H1 (cell line): ENCODE data around the gene MBD5. TPM values are rescaled to one million over a fixed set of nuclear protein-coding genes. Genes with fewer than 3 reads are reported as not detected.

Experiments
- CEBPB ChIP-seq: IDR thresholded peaks from 2 replicates; pipeline ENCODE4 v1.6.1; 2012; ENCODE audit warnings: low read depth, low read length
- CREB1 ChIP-seq: IDR thresholded peaks from 2 replicates; pipeline ENCODE4 v1.6.1; 2012; ENCODE audit warnings: inconsistent platforms
- SRF ChIP-seq: IDR thresholded peaks from 2 replicates; pipeline ENCODE4 v1.6.1; 2011; ENCODE audit warnings: mild to moderate bottlenecking, low read depth, low read length, moderate library complexity
- polyA plus RNA-seq, 7 experiments: library from polyadenylated mRNA; depleted of rRNA in 3 of 7; stranded (reverse) in 5 of 7; unstranded in 2 of 7; fragments of >200 nt in 5 of 7; fragments of 200-250 nt in 2 of 7; gene quantifications; 1 replicate in 5 of 7; 2 replicates in 1 of 7; 4 replicates in 1 of 7; pipeline versions ENCODE4 v1.2.1 to v1.2.3, GENCODE V29; 2011 to 2013; ENCODE audit warnings: missing spikeins in 2 of 7, mixed read lengths in 2 of 7
- total RNA-seq: library from RNA; stranded (reverse); fragmentation: NEBNext Ultra II Directional; extraction: Animal tissue kit (Norgen Biotek cat#: 25700); gene quantifications from 2 replicates; pipeline ENCODE4 v1.2.1, GENCODE V29; 2021
- TF ChIP-seq, protein P1 (sequence below): IDR thresholded peaks from 2 replicates; pipeline ENCODE4 v1.6.1; 2012; ENCODE audit warnings: inconsistent platforms

MBD5 gene
- total and polyA plus RNA-seq, 2 of the 8 experiments (the other 6 are each of a cell fraction or from before 2014, with no cell fraction given), result 9.7 to 29.4 TPM

DNA sequence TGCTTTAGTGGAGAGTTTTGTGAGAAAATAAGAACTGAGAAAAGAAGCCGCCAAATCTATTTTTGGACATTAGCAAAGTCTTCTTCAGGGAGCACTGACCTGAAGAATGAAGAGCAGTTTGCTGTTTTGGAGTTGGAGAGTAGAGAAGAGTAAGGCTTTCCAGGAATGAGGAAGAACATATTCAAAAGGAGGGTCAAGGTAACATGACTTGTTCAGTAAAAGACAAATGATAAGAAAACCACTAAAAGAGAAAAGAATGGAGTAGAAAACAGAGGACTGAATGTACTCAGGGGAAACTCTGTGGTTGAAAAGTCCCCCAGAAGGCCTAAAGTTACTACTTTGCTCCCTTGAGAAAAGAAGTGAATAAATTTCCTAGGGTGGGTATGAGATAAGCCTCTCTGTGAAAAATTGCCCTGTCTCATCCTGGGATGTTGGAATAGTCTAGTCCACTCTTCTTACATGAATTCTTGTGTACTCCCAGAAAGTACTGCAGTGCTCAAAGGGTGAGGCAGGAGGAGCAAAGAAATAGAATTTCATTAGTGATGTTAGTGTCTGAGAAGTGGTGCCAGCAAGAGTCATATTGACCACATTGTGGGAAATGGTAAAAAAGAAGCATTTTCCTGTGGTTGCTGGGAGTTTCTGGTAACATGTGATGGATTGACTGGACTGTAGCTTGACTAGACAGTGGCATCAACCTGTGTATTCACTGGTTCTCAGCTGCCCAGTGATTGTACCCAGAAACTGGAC is 27.8 kb downstream of the MBD5 start (continued):
- TF ChIP-seq SRF (no peak), CREB1 (no peak), CEBPB (no peak)
- TF ChIP-seq, protein P1, sequence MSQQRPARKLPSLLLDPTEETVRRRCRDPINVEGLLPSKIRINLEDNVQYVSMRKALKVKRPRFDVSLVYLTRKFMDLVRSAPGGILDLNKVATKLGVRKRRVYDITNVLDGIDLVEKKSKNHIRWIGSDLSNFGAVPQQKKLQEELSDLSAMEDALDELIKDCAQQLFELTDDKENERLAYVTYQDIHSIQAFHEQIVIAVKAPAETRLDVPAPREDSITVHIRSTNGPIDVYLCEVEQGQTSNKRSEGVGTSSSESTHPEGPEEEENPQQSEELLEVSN, result no peak
- TF ChIP-seq, all 59 proteins: peak for 0
